ENCODE data around the gene RPA1.
"Not testable (repeated sequence)": the region's sequence is repeated elsewhere in the genome, so short reads cannot be mapped to it uniquely, and the experiment has no call there.

Gene RPA1

GRCh38 chr17:1890758-1891450 lies 61.1 kb downstream of the RPA1 start:
- Histone ChIP-seq H3K79me2 (ENCODE audit: insufficient read depth, low read length) (no peaks in the 10 kb centered on the region), H3K27me3 (ENCODE audit: low read length) (no peaks in the 10 kb centered on the region), H4K20me1 (ENCODE audit: low read depth, low read length) (no peaks in the 10 kb centered on the region), H3K4me3 (ENCODE audit: insufficient read depth, low read length, poor library complexity, severe bottlenecking) (no peak overlapping the region), H3K4me2 (ENCODE audit: low read depth, low read length, poor library complexity, severe bottlenecking) (no peak overlapping the region), H2AFZ (ENCODE audit: low read depth, low read length, severe bottlenecking) (no peak overlapping the region), H3K9me3 (ENCODE audit: insufficient read depth, low read length) (no peaks in the 10 kb centered on the region), H3K36me3 (ENCODE audit: low read length) (peaks cover 27% of the 10 kb centered on the region; the same call in 1 of the 2 replicates), H3K27ac (ENCODE audit: low read depth, low read length) (no peak overlapping the region), H3K9ac (ENCODE audit: low read length) (no peak overlapping the region), H3K9me2 (replicated peaks; ENCODE audit: insufficient read depth, low read length) (no peaks in the 10 kb centered on the region), H3F3A (ENCODE audit: insufficient read depth) (no peaks in the 10 kb centered on the region)
- TF ChIP-seq EZH2phosphoT487 (conservative IDR thresholded peaks at IDR 0.05; ENCODE audit: low read length), result no peak
- no peak for TF ChIP-seq CTCF (IDR thresholded peaks at IDR 0.05; ENCODE audit: insufficient read depth, low read length, poor library complexity, severe bottlenecking)

GRCh38 chr17:1894753-1895339 lies 65.0 kb downstream of the RPA1 start:
- no peaks in the 10 kb centered on the region for H4K20me1 ChIP-seq (ENCODE audit: low read depth, low read length)
- no peaks in the 10 kb centered on the region for H3K9me2 ChIP-seq (replicated peaks; ENCODE audit: insufficient read depth, low read length)
- H2AFZ ChIP-seq (ENCODE audit: low read depth, low read length, severe bottlenecking), result no peak overlapping the region
- H3K9me3 ChIP-seq (ENCODE audit: insufficient read depth, low read length), result no peaks in the 10 kb centered on the region
- peaks cover 26% of the 10 kb centered on the region; the same call in 1 of the 2 replicates for H3K36me3 ChIP-seq (ENCODE audit: low read length)
- no peak overlapping the region for H3K4me3 ChIP-seq (ENCODE audit: insufficient read depth, low read length, poor library complexity, severe bottlenecking)
- no peak overlapping the region for H3K4me2 ChIP-seq (ENCODE audit: low read depth, low read length, poor library complexity, severe bottlenecking)
- TF ChIP-seq CTCF (IDR thresholded peaks at IDR 0.05; ENCODE audit: insufficient read depth, low read length, poor library complexity, severe bottlenecking) (no peak), EZH2phosphoT487 (conservative IDR thresholded peaks at IDR 0.05; ENCODE audit: low read length) (no peak)
- H3K27me3 ChIP-seq (ENCODE audit: low read length), result no peaks in the 10 kb centered on the region
- no peak overlapping the region for H3K9ac ChIP-seq (ENCODE audit: low read length)
- H3F3A ChIP-seq (ENCODE audit: insufficient read depth), result no peaks in the 10 kb centered on the region
- no peaks in the 10 kb centered on the region for H3K79me2 ChIP-seq (ENCODE audit: insufficient read depth, low read length)
- H3K27ac ChIP-seq (ENCODE audit: low read depth, low read length), result no peak overlapping the region

- H3K27ac ChIP-seq (ENCODE audit: low read depth, low read length); H3F3A ChIP-seq (ENCODE audit: insufficient read depth); H3K9me3 ChIP-seq (ENCODE audit: insufficient read depth, low read length); H3K4me3 ChIP-seq (ENCODE audit: insufficient read depth, low read length, poor library complexity, severe bottlenecking); H3K79me2 ChIP-seq (ENCODE audit: insufficient read depth, low read length); H3K9me2 ChIP-seq (replicated peaks; ENCODE audit: insufficient read depth, low read length); H3K4me2 ChIP-seq (ENCODE audit: low read depth, low read length, poor library complexity, severe bottlenecking); H3K27me3 ChIP-seq (ENCODE audit: low read length); H3K9ac ChIP-seq (ENCODE audit: low read length); H4K20me1 ChIP-seq (ENCODE audit: low read depth, low read length); H2AFZ ChIP-seq (ENCODE audit: low read depth, low read length, severe bottlenecking): not testable (repeated sequence)
- peaks cover 27% of the 10 kb centered on the region; the same call in 1 of the 2 replicates for H3K36me3 ChIP-seq (ENCODE audit: low read length)
These were observed 65.7 kb downstream of the RPA1 start for GRCh38 chr17:1895479-1895878.

Data from SU-DHL-6 (cell line).